Ovary (tissue), 3 donors: ENCODE results near the gene CST3.

Experiments used
- EP300 ChIP-seq: sonication (generic); formaldehyde crosslinking; IDR thresholded peaks from one replicate; pipeline ENCODE4 v1.6.1; 2017; ENCODE audit warnings: antibody characterized with exemption
- TF ChIP-seq, protein P1 (sequence below), 3 donors: fragments of 450-650 bp in 2 of 3; fragments of 200-600 bp in 1 of 3; IDR thresholded peaks; one replicate each; pipeline versions ENCODE4 v1.5.1 to v1.8.0; 2016 to 2022; ENCODE audit warnings: antibody characterized with exemption in 3 of 3, mild to moderate bottlenecking in 1 of 3
- donor health status: DM: no; HTN: no; CAD: no.

DNA sequence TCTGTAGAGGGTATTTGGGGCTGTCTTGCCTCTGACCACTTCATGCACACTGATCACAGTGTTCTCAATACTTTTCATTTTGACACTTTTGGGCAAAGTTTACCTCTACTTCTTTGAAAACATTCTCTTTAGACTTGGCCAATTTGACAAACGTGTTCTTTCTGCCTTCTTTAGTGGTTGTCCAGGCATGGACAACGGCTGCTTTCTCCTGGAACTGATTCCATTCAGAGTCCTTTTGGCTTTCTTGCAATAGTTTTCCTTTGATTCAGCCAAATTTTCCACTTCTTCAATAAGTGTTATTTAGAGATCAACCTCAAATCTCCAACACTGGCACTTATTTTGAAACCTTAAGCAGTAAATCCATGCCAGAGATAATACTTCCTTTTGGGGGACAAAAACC lies 25.4 kb downstream of the CST3 start:
- TF ChIP-seq, protein P1, sequence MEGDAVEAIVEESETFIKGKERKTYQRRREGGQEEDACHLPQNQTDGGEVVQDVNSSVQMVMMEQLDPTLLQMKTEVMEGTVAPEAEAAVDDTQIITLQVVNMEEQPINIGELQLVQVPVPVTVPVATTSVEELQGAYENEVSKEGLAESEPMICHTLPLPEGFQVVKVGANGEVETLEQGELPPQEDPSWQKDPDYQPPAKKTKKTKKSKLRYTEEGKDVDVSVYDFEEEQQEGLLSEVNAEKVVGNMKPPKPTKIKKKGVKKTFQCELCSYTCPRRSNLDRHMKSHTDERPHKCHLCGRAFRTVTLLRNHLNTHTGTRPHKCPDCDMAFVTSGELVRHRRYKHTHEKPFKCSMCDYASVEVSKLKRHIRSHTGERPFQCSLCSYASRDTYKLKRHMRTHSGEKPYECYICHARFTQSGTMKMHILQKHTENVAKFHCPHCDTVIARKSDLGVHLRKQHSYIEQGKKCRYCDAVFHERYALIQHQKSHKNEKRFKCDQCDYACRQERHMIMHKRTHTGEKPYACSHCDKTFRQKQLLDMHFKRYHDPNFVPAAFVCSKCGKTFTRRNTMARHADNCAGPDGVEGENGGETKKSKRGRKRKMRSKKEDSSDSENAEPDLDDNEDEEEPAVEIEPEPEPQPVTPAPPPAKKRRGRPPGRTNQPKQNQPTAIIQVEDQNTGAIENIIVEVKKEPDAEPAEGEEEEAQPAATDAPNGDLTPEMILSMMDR (IDR thresholded peaks at IDR 0.05): no peak
- no peak for TF ChIP-seq EP300
